Large intestine (tissue), 3 donors: ENCODE data around the gene CRACR2A. TPM values are rescaled to one million over a fixed set of nuclear protein-coding genes. Genes with fewer than 3 reads are reported as not detected.

ENCODE experiments used
- DNase-seq, 2 donors: peaks; one replicate each; pipeline versions ENCODE4 v3.0.0 to v3.0.0-alpha.2; 2013
- H3K27ac ChIP-seq: one replicate; pipeline ENCODE4 v1.5.1; 2013; ENCODE audit warnings: low read length
- H3K27me3 ChIP-seq: 2 replicates; pipeline ENCODE4 v1.6.1; 2013; ENCODE audit warnings: low read length; ENCODE audit not compliant: control insufficient read depth, insufficient read depth
- H3K36me3 ChIP-seq: 2 replicates; pipeline ENCODE4 v1.6.1; 2013; ENCODE audit warnings: low read length; ENCODE audit not compliant: control insufficient read depth, insufficient read depth
- H3K4me1 ChIP-seq: one replicate; pipeline ENCODE4 v1.6.1; 2013; ENCODE audit warnings: low read length; ENCODE audit not compliant: control insufficient read depth, insufficient read depth
- H3K4me3 ChIP-seq: one replicate; pipeline ENCODE4 v1.5.1; 2013; ENCODE audit warnings: low read length
- H3K9me3 ChIP-seq: one replicate; pipeline ENCODE4 v1.6.1; 2013; ENCODE audit warnings: mild to moderate bottlenecking, low read depth, low read length, moderate library complexity; ENCODE audit not compliant: control insufficient read depth
- WGBS: methylation state at CpG from one replicate; pipeline ENCODE4 v1.1.5; 2013; ENCODE audit warnings: low lambda C conversion rate; ENCODE audit not compliant: insufficient coverage; 5-methylcytosine and 5-hydroxymethylcytosine counted together
- polyA plus RNA-seq: library from polyadenylated mRNA; unstranded; fragments of 120-200 nt; gene quantifications from one replicate; pipeline ENCODE4 v1.2.1, GENCODE V29; 2013

CRACR2A gene
- polyA plus RNA-seq, 1 donor = 12.5 TPM

- peaks cover 2% of the 10 kb centered on the region for H3K4me1 ChIP-seq
- DNase-seq = no peak
- no CpG with 5 or more reads among the region's 9 CpGs for WGBS
- H3K27me3 ChIP-seq = no peaks in the 10 kb centered on the region
- H3K36me3 ChIP-seq = no peaks in the 10 kb centered on the region
- H3K27ac ChIP-seq = no peak overlapping the region
- no peak overlapping the region for H3K4me3 ChIP-seq
- no peaks in the 10 kb centered on the region for H3K9me3 ChIP-seq
Observed at GRCh38 chr12:3576891-3577290, 176.0 kb downstream of the CRACR2A start.

GRCh38 chr12:3574986-3575385, 177.9 kb downstream of the CRACR2A start:
- no peaks in the 10 kb centered on the region for H3K9me3 ChIP-seq
- no peak overlapping the region for H3K27ac ChIP-seq
- H3K4me3 ChIP-seq = no peak overlapping the region
- peaks cover 13% of the 10 kb centered on the region for H3K4me1 ChIP-seq
- no peaks in the 10 kb centered on the region for H3K36me3 ChIP-seq
- no peaks in the 10 kb centered on the region for H3K27me3 ChIP-seq
- no CpG with 5 or more reads among the region's 7 CpGs for WGBS
- no peak for DNase-seq

GRCh38 chr12:3572560-3572959, 180.3 kb downstream of the CRACR2A start:
- Histone ChIP-seq H3K4me1 (peaks cover 13% of the 10 kb centered on the region), H3K4me3 (no peak overlapping the region), H3K27ac (no peak overlapping the region), H3K9me3 (no peaks in the 10 kb centered on the region), H3K36me3 (no peaks in the 10 kb centered on the region), H3K27me3 (no peaks in the 10 kb centered on the region)
- DNase-seq = no peak

GRCh38 chr12:3571724-3572123, 181.2 kb downstream of the CRACR2A start:
- H3K4me3 ChIP-seq = no peak overlapping the region
- H3K36me3 ChIP-seq = no peaks in the 10 kb centered on the region
- no peaks in the 10 kb centered on the region for H3K9me3 ChIP-seq
- peak; percentile 32 to 77 for DNase-seq
- H3K4me1 ChIP-seq = peaks cover 13% of the 10 kb centered on the region
- H3K27me3 ChIP-seq = no peaks in the 10 kb centered on the region
- peak overlapping the region; percentile 43 for H3K27ac ChIP-seq

- Histone ChIP-seq H3K27ac (peak overlapping the region; percentile 43), H3K36me3 (no peaks in the 10 kb centered on the region), H3K9me3 (no peaks in the 10 kb centered on the region), H3K4me3 (no peak overlapping the region), H3K27me3 (no peaks in the 10 kb centered on the region), H3K4me1 (peaks cover 13% of the 10 kb centered on the region)
- WGBS = no CpG with 5 or more reads among the region's 1 CpG
- DNase-seq = peak; percentile 56 to 73
Observed at GRCh38 chr12:3571323-3571722, 181.6 kb downstream of the CRACR2A start.

GRCh38 chr12:3568695-3569094, 184.2 kb downstream of the CRACR2A start:
- WGBS = no CpG with 5 or more reads among the region's 9 CpGs
- no peak for DNase-seq

GRCh38 chr12:3565985-3566384, 186.9 kb downstream of the CRACR2A start:
- DNase-seq = no peak
- Histone ChIP-seq H3K4me1 (peaks cover 7% of the 10 kb centered on the region), H3K27me3 (no peaks in the 10 kb centered on the region), H3K36me3 (no peaks in the 10 kb centered on the region), H3K27ac (no peak overlapping the region), H3K9me3 (no peaks in the 10 kb centered on the region), H3K4me3 (no peak overlapping the region)
- 75% methylated on average over 1 of the region's 1 CpG for WGBS

More at GRCh38 chr12:3568695-3569094, 184.2 kb downstream of the CRACR2A start:
- H3K36me3 ChIP-seq = no peaks in the 10 kb centered on the region
- H3K4me3 ChIP-seq = no peak overlapping the region
- no peaks in the 10 kb centered on the region for H3K9me3 ChIP-seq
- H3K27me3 ChIP-seq = no peaks in the 10 kb centered on the region
- peaks cover 13% of the 10 kb centered on the region for H3K4me1 ChIP-seq
- no peak overlapping the region for H3K27ac ChIP-seq

Other genes with a start within 250 kb of the CRACR2A start
- gene PARP11, start 120.3 kb upstream of the CRACR2A start, polyA plus RNA-seq = 9.3 TPM